ENCODE data around the gene FNBP1.

DNA sequence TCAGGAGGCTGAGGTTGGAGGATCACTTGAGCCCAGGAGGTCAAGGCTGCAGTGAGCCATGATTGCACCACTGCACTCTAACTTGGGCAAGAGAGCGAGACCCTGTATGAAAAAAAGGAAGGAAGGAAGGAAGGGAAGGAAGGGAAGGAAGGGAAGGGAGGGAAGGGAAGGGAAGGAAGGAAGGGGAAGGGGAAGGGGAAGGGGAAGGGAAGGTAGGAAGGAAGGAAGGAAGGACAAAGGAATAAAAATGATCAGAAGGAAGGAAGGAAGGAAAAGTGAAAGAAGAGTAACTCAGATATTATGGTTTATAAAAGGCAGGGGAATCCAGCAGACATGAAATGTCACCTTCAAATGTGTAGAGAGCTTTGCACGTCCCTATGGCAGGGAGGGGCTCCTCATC is 143.4 kb downstream of the FNBP1 start:
- TF ChIP-seq POLR2AphosphoS5 (IDR thresholded peaks at IDR 0.05; ENCODE audit: low read depth, low read length), result no peak
- TF ChIP-seq, protein P1, sequence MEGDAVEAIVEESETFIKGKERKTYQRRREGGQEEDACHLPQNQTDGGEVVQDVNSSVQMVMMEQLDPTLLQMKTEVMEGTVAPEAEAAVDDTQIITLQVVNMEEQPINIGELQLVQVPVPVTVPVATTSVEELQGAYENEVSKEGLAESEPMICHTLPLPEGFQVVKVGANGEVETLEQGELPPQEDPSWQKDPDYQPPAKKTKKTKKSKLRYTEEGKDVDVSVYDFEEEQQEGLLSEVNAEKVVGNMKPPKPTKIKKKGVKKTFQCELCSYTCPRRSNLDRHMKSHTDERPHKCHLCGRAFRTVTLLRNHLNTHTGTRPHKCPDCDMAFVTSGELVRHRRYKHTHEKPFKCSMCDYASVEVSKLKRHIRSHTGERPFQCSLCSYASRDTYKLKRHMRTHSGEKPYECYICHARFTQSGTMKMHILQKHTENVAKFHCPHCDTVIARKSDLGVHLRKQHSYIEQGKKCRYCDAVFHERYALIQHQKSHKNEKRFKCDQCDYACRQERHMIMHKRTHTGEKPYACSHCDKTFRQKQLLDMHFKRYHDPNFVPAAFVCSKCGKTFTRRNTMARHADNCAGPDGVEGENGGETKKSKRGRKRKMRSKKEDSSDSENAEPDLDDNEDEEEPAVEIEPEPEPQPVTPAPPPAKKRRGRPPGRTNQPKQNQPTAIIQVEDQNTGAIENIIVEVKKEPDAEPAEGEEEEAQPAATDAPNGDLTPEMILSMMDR (IDR thresholded peaks at IDR 0.05), result no peak
